ENCODE measurements around the gene N4BP3. TPM values are rescaled to one million over a fixed set of nuclear protein-coding genes. Genes with fewer than 3 reads are reported as not detected.

Gene N4BP3
- total and polyA plus RNA-seq, 2 of the 4 experiments (the other 2 are of a cell fraction): 0.14 to 0.18 TPM

DNA sequence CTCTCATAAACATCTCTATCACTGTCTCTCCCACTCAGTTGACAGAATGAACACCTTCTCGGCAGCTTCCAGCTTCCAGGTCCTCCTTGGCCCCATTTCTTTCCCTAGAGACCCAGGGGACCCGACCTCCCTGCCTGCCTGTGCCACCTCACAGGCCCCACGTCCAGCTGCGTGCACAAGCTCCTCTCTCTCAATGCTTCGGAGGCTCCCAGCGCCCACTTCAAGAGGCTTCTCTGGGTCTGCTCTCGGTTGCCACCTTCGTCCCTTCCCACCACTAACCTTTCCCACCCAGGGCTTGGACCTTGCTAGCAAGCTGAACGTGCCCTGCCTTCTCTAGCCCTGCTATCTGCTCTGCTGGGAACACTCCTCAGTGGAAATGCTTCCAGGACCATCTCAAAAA lies 2.8 kb upstream of the N4BP3 start:
- H3K9me1 ChIP-seq (ENCODE audit: insufficient read depth, low read length): no peaks in the 10 kb centered on the region
- dilution Hi-C loops (cut with HindIII; ENCODE audit: low sequenced_read_pairs, unreplicated experiment) (no loop called here), in situ Hi-C loops (cut with MboI; ENCODE audit: low sequenced_read_pairs) (no loop called here), intact Hi-C loops (cut with micrococcal nuclease) (no loop called here)
- H2BK120ac ChIP-seq (ENCODE audit: low read depth, low read length): no peak overlapping the region
- DNase-seq: no peak
- no peak overlapping the region for H3K14ac ChIP-seq (replicated peaks; ENCODE audit: low read depth, low read length)
- no peak overlapping the region for H2BK5ac ChIP-seq (ENCODE audit: low read depth, low read length, poor library complexity, severe bottlenecking)
- no peak overlapping the region for H3K27ac ChIP-seq (ENCODE audit: insufficient read depth, low read length)
- H2AK5ac ChIP-seq (ENCODE audit: low read depth, low read length): no peak overlapping the region
- H3K18ac ChIP-seq (ENCODE audit: low read depth, low read length): no peak overlapping the region
- H3K79me1 ChIP-seq (ENCODE audit: low read depth in 1 of 2, low read length in 2 of 2): no peaks in the 10 kb centered on the region
- WGBS, 2 experiments (ENCODE audit: extremely low coverage in 2 of 2, insufficient read length in 1 of 2): 77% methylated on average over 8 of the region's 9 CpGs; no CpG with 5 or more reads in 1 of the 2 experiments
- CTCF ChIA-PET: no interaction called here
- H4K91ac ChIP-seq (ENCODE audit: insufficient read depth, low read depth, low read length): no peak overlapping the region
- TF ChIP-seq CEBPB (IDR thresholded peaks at IDR 0.05; ENCODE audit: low read depth, low read length) (no peak), SMC3 (IDR thresholded peaks at IDR 0.05; ENCODE audit: low read depth, low read length) (no peak), CHD1 (IDR thresholded peaks at IDR 0.05; ENCODE audit: low read depth, low read length) (no peak), RAD21 (IDR thresholded peaks at IDR 0.05; ENCODE audit: low read length) (no peak), MAFK (IDR thresholded peaks at IDR 0.05; ENCODE audit: low read depth, low read length) (no peak), POLR2A (IDR thresholded peaks at IDR 0.05; ENCODE audit: low read depth, low read length) (no peak), ELK1 (IDR thresholded peaks at IDR 0.05; ENCODE audit: borderline replicate concordance, low read depth, low read length) (no peak), MAZ (IDR thresholded peaks at IDR 0.05; ENCODE audit: borderline replicate concordance, low read depth, low read length) (no peak), USF2 (IDR thresholded peaks at IDR 0.05; ENCODE audit: low read depth, low read length) (no peak), BHLHE40 (IDR thresholded peaks at IDR 0.05; ENCODE audit: low read depth, low read length) (no peak), RFX5 (IDR thresholded peaks at IDR 0.05; ENCODE audit: low read depth, low read length) (no peak), FOS (IDR thresholded peaks at IDR 0.05; ENCODE audit: low read depth, low read length) (no peak), MXI1 (IDR thresholded peaks at IDR 0.05; ENCODE audit: borderline replicate concordance, low read depth, low read length) (no peak), NFE2L2 (IDR thresholded peaks at IDR 0.05; ENCODE audit: low read depth, low read length) (no peak), RCOR1 (IDR thresholded peaks at IDR 0.05; ENCODE audit: insufficient replicate concordance, low read length) (no peak), CTCF (conservative IDR thresholded peaks at IDR 0.05; ENCODE audit: low read depth, low read length) (no peak)
- no peak overlapping the region for H2AFZ ChIP-seq (replicated peaks; ENCODE audit: low read length, poor library complexity)
- H3K36me3 ChIP-seq (ENCODE audit: control insufficient read depth, insufficient read depth, low read length): no peaks in the 10 kb centered on the region
- H3K23ac ChIP-seq (ENCODE audit: low read depth, low read length): no peak overlapping the region
- H3K4me2 ChIP-seq (ENCODE audit: low read depth, low read length): no peak overlapping the region
- no peak overlapping the region for H4K5ac ChIP-seq (ENCODE audit: low read depth, low read length)
- H3K9ac ChIP-seq (ENCODE audit: low read depth, low read length): no peak overlapping the region
- POLR2A ChIA-PET (ENCODE audit: unreplicated experiment): no interaction called here
- H4K8ac ChIP-seq (ENCODE audit: low read depth in 2 of 2, low read length in 2 of 2): no peak overlapping the region
- H3K4me3 ChIP-seq (ENCODE audit: insufficient read depth, low read depth, low read length): no peak overlapping the region
- H3K9me3 ChIP-seq (ENCODE audit: control insufficient read depth, insufficient read depth, low read length): no peaks in the 10 kb centered on the region
- BruUV-seq (replicated peaks): no TSS peak
- H3K27me3 ChIP-seq (ENCODE audit: control insufficient read depth, insufficient read depth, low read length): peaks cover 46% of the 10 kb centered on the region
- H3K4me1 ChIP-seq (ENCODE audit: control insufficient read depth, insufficient read depth, low read length): no peaks in the 10 kb centered on the region; the same call in 1 of the 2 replicates
- no peak overlapping the region for H3K56ac ChIP-seq (ENCODE audit: extremely low read depth, insufficient read depth, low read length)
- H2BK20ac ChIP-seq (ENCODE audit: low read depth, low read length): no peak overlapping the region
- H3K4ac ChIP-seq (ENCODE audit: low read depth, low read length): no peak overlapping the region
- H4K20me1 ChIP-seq (ENCODE audit: insufficient read depth, low read length): no peaks in the 10 kb centered on the region
- H2BK15ac ChIP-seq (ENCODE audit: low read depth, low read length): no peak overlapping the region
- no peak overlapping the region for H2AK9ac ChIP-seq (replicated peaks; ENCODE audit: low read depth, low read length, poor library complexity)
- ATAC-seq (ENCODE audit: low read depth): no peak

All from IMR-90 (cell line).